ENCODE results near the gene MAP4K3. TPM values are rescaled to one million over a fixed set of nuclear protein-coding genes. Genes with fewer than 3 reads are reported as not detected.

Gene MAP4K3
- total RNA-seq, 1 experiment from 2014 or later, result 36.0 TPM

- intact Hi-C loops (cut with micrococcal nuclease), result no loop called here
- BruUV-seq (replicated peaks), result no TSS peak
These were observed 220.5 kb downstream of the MAP4K3 start for GRCh38 chr2:39216346-39217191.

GRCh38 chr2:39215545-39215944, 221.5 kb downstream of the MAP4K3 start:
- no peak overlapping the region for H3K27ac Mint-ChIP-seq (ENCODE audit: low read depth, unreplicated experiment)
- BruUV-seq (replicated peaks), result no TSS peak
- POLR2A ChIA-PET, result no interaction called here
- no peak for DNase-seq (ENCODE audit: unreplicated experiment)
- H3K4me3 Mint-ChIP-seq (ENCODE audit: unreplicated experiment), result no peak overlapping the region
- no peaks in the 10 kb centered on the region for H3K27me3 Mint-ChIP-seq (ENCODE audit: insufficient read depth, unreplicated experiment)
- H3K4me1 Mint-ChIP-seq (ENCODE audit: insufficient read depth, unreplicated experiment), result no peaks in the 10 kb centered on the region
- intact Hi-C loops (cut with micrococcal nuclease), result no loop called here
- no peaks in the 10 kb centered on the region for H3K9me3 Mint-ChIP-seq (ENCODE audit: unreplicated experiment)
- H3K36me3 Mint-ChIP-seq (ENCODE audit: insufficient read depth, unreplicated experiment), result no peaks in the 10 kb centered on the region
- TF ChIP-seq, protein P1, sequence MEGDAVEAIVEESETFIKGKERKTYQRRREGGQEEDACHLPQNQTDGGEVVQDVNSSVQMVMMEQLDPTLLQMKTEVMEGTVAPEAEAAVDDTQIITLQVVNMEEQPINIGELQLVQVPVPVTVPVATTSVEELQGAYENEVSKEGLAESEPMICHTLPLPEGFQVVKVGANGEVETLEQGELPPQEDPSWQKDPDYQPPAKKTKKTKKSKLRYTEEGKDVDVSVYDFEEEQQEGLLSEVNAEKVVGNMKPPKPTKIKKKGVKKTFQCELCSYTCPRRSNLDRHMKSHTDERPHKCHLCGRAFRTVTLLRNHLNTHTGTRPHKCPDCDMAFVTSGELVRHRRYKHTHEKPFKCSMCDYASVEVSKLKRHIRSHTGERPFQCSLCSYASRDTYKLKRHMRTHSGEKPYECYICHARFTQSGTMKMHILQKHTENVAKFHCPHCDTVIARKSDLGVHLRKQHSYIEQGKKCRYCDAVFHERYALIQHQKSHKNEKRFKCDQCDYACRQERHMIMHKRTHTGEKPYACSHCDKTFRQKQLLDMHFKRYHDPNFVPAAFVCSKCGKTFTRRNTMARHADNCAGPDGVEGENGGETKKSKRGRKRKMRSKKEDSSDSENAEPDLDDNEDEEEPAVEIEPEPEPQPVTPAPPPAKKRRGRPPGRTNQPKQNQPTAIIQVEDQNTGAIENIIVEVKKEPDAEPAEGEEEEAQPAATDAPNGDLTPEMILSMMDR (IDR thresholded peaks at IDR 0.05; ENCODE audit: unreplicated experiment), result no peak
- CTCF ChIA-PET, result interaction anchor here (0.8 to 1.1 kb wide), 2 partner anchors 10 to 370 kb away, joined by 3 to 4 read pairs; no protein-coding TSS in a partner anchor

More at GRCh38 chr2:39216346-39217191, 220.5 kb downstream of the MAP4K3 start:
- POLR2A ChIA-PET, result interaction anchor here (0.5 kb wide), 1 partner anchor 53 kb away, joined by 3 read pairs; no protein-coding TSS in a partner anchor
- Mint-ChIP-seq H3K36me3 (ENCODE audit: insufficient read depth, unreplicated experiment) (no peaks in the 10 kb centered on the region), H3K27me3 (ENCODE audit: insufficient read depth, unreplicated experiment) (no peaks in the 10 kb centered on the region), H3K9me3 (ENCODE audit: unreplicated experiment) (no peaks in the 10 kb centered on the region), H3K4me3 (ENCODE audit: unreplicated experiment) (no peak overlapping the region), H3K27ac (ENCODE audit: low read depth, unreplicated experiment) (no peak overlapping the region), H3K4me1 (ENCODE audit: insufficient read depth, unreplicated experiment) (no peaks in the 10 kb centered on the region)
- CTCF ChIA-PET, result no interaction called here
- TF ChIP-seq, protein P1 (IDR thresholded peaks at IDR 0.05; ENCODE audit: unreplicated experiment), result no peak
- DNase-seq (ENCODE audit: unreplicated experiment), result no peak

- no TSS peak for BruUV-seq (replicated peaks)
- Mint-ChIP-seq H3K9me3 (ENCODE audit: unreplicated experiment) (no peaks in the 10 kb centered on the region), H3K36me3 (ENCODE audit: insufficient read depth, unreplicated experiment) (no peaks in the 10 kb centered on the region), H3K4me3 (ENCODE audit: unreplicated experiment) (no peak overlapping the region), H3K27ac (ENCODE audit: low read depth, unreplicated experiment) (no peak overlapping the region), H3K27me3 (ENCODE audit: insufficient read depth, unreplicated experiment) (no peaks in the 10 kb centered on the region), H3K4me1 (ENCODE audit: insufficient read depth, unreplicated experiment) (no peaks in the 10 kb centered on the region)
- TF ChIP-seq, protein P1 (IDR thresholded peaks at IDR 0.05; ENCODE audit: unreplicated experiment), result no peak
- DNase-seq (ENCODE audit: unreplicated experiment), result no peak
- intact Hi-C loops (cut with micrococcal nuclease), result no loop called here
- POLR2A ChIA-PET, result interaction anchor here (0.6 kb wide), 1 partner anchor 196 kb away, joined by 3 read pairs; no protein-coding TSS in a partner anchor
- CTCF ChIA-PET, result interaction anchor here (0.7 to 1.4 kb wide), 2 partner anchors 15 to 157 kb away, joined by 3 to 5 read pairs; no protein-coding TSS in a partner anchor
These were observed 224.1 kb downstream of the MAP4K3 start for GRCh38 chr2:39213015-39213414.

- CTCF ChIA-PET, result interaction anchor here (0.5 to 3.6 kb wide), 3 partner anchors 17 to 186 kb away, joined by 4 to 15 read pairs (median 13); no protein-coding TSS in a partner anchor
- H3K4me3 Mint-ChIP-seq (ENCODE audit: unreplicated experiment), result no peak overlapping the region
- TF ChIP-seq, protein P1 (IDR thresholded peaks at IDR 0.05; ENCODE audit: unreplicated experiment), result no peak
- DNase-seq (ENCODE audit: unreplicated experiment), result no peak
- intact Hi-C loops (cut with micrococcal nuclease), result no loop called here
- no peaks in the 10 kb centered on the region for H3K4me1 Mint-ChIP-seq (ENCODE audit: insufficient read depth, unreplicated experiment)
- no peaks in the 10 kb centered on the region for H3K9me3 Mint-ChIP-seq (ENCODE audit: unreplicated experiment)
- no peak overlapping the region for H3K27ac Mint-ChIP-seq (ENCODE audit: low read depth, unreplicated experiment)
- BruUV-seq (replicated peaks), result no TSS peak
- no peaks in the 10 kb centered on the region for H3K27me3 Mint-ChIP-seq (ENCODE audit: insufficient read depth, unreplicated experiment)
- POLR2A ChIA-PET, result interaction anchor here (1.1 kb wide), 1 partner anchor 91 kb away, joined by 3 read pairs; no protein-coding TSS in a partner anchor
- H3K36me3 Mint-ChIP-seq (ENCODE audit: insufficient read depth, unreplicated experiment), result no peaks in the 10 kb centered on the region
These were observed 226.2 kb downstream of the MAP4K3 start for GRCh38 chr2:39210846-39211245.

Measured in MCF 10A (cell line).